ENCODE results near the gene CFAP61.

CFAP61 gene

GRCh38 chr20:20367575-20368417 lies 315.5 kb downstream of the CFAP61 start, which contains the start of gene INSM1:
TSS of gene INSM1 (plus strand) at chr20:20368104. CDS start at chr20:20368268, 164 bp downstream.
- DNase-seq = peak; percentile 100

- DNase-seq = peak in 1 of 2 experiments; percentile 44
These were observed 316.3 kb downstream of the CFAP61 start for GRCh38 chr20:20368418-20369249.

GRCh38 chr20:20369250-20370093 lies 317.1 kb downstream of the CFAP61 start:
- peak in 1 of 2 experiments; percentile 65 for DNase-seq

GRCh38 chr20:20370094-20370575 lies 317.8 kb downstream of the CFAP61 start:
- peak; percentile 41 to 54 for DNase-seq

- DNase-seq = peak; percentile 61 to 91
These were observed 318.8 kb downstream of the CFAP61 start for GRCh38 chr20:20371083-20371482.

DNA sequence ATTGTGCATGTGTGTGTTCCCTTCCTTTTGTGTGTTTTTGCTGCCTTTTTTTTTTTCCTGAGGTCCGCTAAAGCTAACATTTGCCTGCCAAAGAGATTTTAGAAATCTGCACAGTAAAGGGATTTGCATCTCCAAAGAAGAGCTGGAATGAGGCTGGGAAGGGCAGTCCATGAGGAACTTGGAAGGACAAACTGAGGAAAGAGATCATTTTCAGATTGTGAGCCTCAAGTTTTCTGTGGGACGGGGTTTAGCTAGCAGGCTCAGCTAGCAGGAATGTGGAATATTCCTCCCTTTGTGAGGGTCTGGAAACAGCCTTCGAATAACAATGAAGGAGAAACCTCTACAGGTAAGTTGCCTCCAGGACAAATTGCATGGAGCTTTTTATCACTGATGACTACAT lies 319.3 kb downstream of the CFAP61 start:
- DNase-seq = peak in 1 of 2 experiments; percentile 75

- peak; percentile 58 to 88 for DNase-seq
These were observed 320.8 kb downstream of the CFAP61 start for GRCh38 chr20:20373091-20373571.

DNA sequence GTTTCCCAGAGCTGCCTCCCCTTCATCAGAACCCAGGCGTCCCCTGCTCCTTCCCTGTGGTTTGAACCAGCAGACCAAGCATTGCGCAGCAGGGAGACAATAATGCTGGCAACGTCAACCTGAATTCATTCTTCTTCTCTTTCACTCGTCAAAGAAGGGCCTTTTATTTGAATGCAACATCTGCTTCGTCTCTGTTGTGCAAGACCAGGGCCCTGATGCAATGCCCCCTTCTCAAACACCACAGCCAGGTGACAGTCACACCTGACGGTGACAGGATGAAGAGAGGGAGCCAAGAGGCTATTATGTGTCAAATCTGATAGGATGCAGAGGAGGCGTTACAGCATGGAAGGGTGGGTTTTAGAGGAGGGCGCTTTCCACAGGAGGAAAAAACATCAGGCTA lies 323.5 kb downstream of the CFAP61 start:
- DNase-seq = peak in 1 of 2 experiments; percentile 34

GRCh38 chr20:20386192-20386591 lies 333.9 kb downstream of the CFAP61 start:
- no peak for DNase-seq

GRCh38 chr20:20390393-20390792 lies 338.1 kb downstream of the CFAP61 start:
- DNase-seq = no peak

GRCh38 chr20:20391115-20391514 lies 338.8 kb downstream of the CFAP61 start:
- DNase-seq = no peak

DNA sequence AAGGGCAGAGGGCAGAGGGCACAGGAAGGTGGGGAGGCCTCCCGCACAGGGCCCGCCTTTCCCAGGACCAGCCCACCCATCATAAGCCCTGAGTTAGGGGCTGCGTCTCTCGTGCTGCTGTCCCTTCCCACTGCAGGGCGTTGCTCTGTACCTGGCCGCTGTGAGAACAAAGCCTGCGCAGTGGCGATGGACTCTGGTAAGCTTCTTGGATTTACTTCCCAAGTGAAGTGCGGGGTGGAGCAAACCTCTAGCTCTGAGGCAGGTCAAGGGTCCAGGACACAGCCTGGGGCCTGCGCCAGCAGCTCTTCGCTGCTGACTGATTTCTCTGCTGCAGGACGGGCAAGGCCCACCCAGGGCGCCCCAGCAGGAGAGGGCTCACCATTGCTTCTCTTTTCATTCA lies 339.4 kb downstream of the CFAP61 start:
- no peak for DNase-seq

DNA sequence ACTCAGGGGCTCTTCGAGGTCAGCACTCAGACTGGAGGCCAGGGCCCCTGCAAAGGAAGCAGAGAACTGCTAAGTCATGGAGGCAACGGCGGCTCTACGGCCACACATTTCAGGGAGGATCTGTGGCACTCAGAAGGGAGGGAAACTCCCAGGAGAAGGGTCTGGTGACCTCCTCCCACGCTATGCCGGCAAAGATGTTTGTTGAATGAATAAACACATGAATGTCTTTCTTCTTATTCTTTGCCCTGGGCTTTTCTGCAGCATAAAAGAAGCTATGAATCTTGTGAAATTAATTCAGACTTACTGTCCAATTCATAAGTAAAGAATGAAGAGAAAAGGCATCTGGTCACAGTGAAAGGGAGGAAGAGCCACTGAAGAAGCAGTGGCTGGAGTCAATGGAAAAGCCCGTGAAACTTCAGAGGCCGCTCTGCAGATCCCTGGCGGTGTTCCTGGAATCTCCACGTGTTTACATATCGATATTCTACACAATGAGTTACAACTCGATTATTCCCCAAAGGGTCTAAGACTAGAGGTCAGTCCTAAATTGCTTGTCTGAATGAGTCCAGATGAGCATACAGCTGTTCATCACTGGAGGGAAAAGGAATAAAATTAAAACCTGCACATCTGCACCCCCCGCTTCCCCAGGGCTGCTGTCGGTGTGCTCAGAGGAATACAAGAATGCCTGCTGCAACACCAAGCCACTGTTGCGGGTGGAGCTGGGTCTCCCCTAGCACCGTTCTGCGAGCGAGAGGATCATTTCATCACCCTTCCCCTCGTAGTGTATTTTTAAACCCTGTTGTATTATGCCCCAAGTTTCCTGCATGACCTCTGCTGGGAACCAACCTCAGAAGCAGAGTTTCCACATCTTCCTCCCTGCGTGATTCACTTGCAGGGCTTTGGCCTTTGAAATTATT lies 341.1 kb downstream of the CFAP61 start:
- no peak for DNase-seq

GRCh38 chr20:20395087-20395486 lies 342.8 kb downstream of the CFAP61 start:
- DNase-seq = no peak

GRCh38 chr20:20395903-20396568 lies 343.7 kb downstream of the CFAP61 start:
- DNase-seq = no peak

GRCh38 chr20:20396794-20397193 lies 344.5 kb downstream of the CFAP61 start:
- no peak for DNase-seq

GRCh38 chr20:20398123-20398522 lies 345.8 kb downstream of the CFAP61 start:
- no peak for DNase-seq

- peak; percentile 24 to 68 for DNase-seq
These were observed 347.5 kb downstream of the CFAP61 start for GRCh38 chr20:20399531-20400500.

GRCh38 chr20:20401991-20402390 lies 349.7 kb downstream of the CFAP61 start:
- no peak for DNase-seq
